Thyroid gland (tissue), 4 donors: Measurements from ENCODE around the gene PAXX. TPM values are rescaled to one million over a fixed set of nuclear protein-coding genes. Genes with fewer than 3 reads are reported as not detected.
"Not testable (repeated sequence)": the region's sequence is repeated elsewhere in the genome, so short reads cannot be mapped to it uniquely, and the experiment has no call there.

ENCODE experiments used
- DNase-seq, 2 donors: peaks; one replicate each; pipeline ENCODE4 v3.0.0-alpha.2; 2019
- H3K27ac ChIP-seq, 3 donors: fragments of 200-600 bp; sonication (generic); 1 replicate in 2 of 3; 2 replicates in 1 of 3; pipeline ENCODE4 v1.5.1; 2016 to 2019; ENCODE audit warnings: mild to moderate bottlenecking in 1 of 3, moderate library complexity in 1 of 3
- H3K27me3 ChIP-seq: fragments of 200-600 bp; sonication (generic); one replicate; pipeline ENCODE4 v1.5.1; 2019
- H3K36me3 ChIP-seq, 2 donors: fragments of 200-600 bp; sonication (generic); one replicate each; pipeline ENCODE4 v1.5.1; 2016 to 2019
- H3K4me1 ChIP-seq, 2 donors: fragments of 200-600 bp; sonication (generic); one replicate each; pipeline ENCODE4 v1.5.1; 2017 to 2019
- H3K4me3 ChIP-seq, 3 donors: fragments of 200-600 bp; sonication (generic); replicated peaks in 1 of 3; 1 replicate in 2 of 3; 2 replicates in 1 of 3; pipeline ENCODE4 v1.5.1; 2016; ENCODE audit warnings: mild to moderate bottlenecking in 1 of 3
- H3K9me3 ChIP-seq: fragments of 200-600 bp; sonication (generic); one replicate; pipeline ENCODE4 v1.5.1; 2017
- CTCF ChIP-seq, 6 experiments: fragments of 200-600 bp in 3 of 6; fragments of 450-650 bp in 3 of 6; sonication (generic) in 3 of 6; IDR thresholded peaks; one replicate each; pipeline ENCODE4 v1.5.1; 2016 to 2019; ENCODE audit warnings: antibody characterized with exemption in 6 of 6, mild to moderate bottlenecking in 2 of 6, inconsistent platforms in 1 of 6, moderate library complexity in 1 of 6
- POLR2A ChIP-seq, 2 donors: fragments of 450-650 bp; IDR thresholded peaks; one replicate each; pipeline ENCODE4 v1.6.1; 2017; ENCODE audit warnings: antibody characterized with exemption in 2 of 2, mild to moderate bottlenecking in 2 of 2, moderate library complexity in 1 of 2
- WGBS, 2 donors: methylation state at CpG; one replicate each; pipeline ENCODE4 v1.1.5; 2017; 5-methylcytosine and 5-hydroxymethylcytosine counted together
- intact Hi-C: fragments of 100-400 bp; cut with DNase I; formaldehyde crosslinking; loops from one replicate; pipeline ENCODE4 v1.15.1; 2023
- total RNA-seq, 4 donors: library from RNA; depleted of rRNA; stranded (reverse); fragments of >200 nt; gene quantifications; one replicate each; pipeline ENCODE4 v1.2.3, GENCODE V29; 2016

PAXX gene
- total RNA-seq, 4 donors from 2014 or later, result 29.8 to 109 (median 50.7) TPM

- Histone ChIP-seq H3K27ac (no peak within 1 kb of the TSS), H3K36me3 (no peaks in the 10 kb centered on the region), H3K9me3 (no peaks in the 10 kb centered on the region), H3K27me3 (no peaks in the 10 kb centered on the region), H3K4me1 (peaks cover 26 to 43% of the 10 kb centered on the region in 2 donors), H3K4me3 (no peak within 1 kb of the TSS)
- intact Hi-C loops, result loop anchor here (2.0 to 10.0 kb wide), 3 partner anchors 83 to 245 kb away; partner anchors contain the start of genes AJM1 and PHPT1
- no peak for DNase-seq
- TF ChIP-seq POLR2A (IDR thresholded peaks at IDR 0.05) (no peak), CTCF (IDR thresholded peaks at IDR 0.05) (no peak)
- WGBS, 2 donors, result 67 to 72% methylated on average over 14 to 15 of the region's 16 CpGs
These were observed 39.9 kb downstream of the PAXX start, which contains the start of gene FUT7 for GRCh38 chr9:137031904-137032640. FUT7 (minus strand) TSS chr9:137032088; CDS start chr9:137031991, 97 bp downstream.

GRCh38 chr9:137032858-137033257 is 40.6 kb downstream of the PAXX start:
- 88 to 96% methylated on average over 4 to 9 of the region's 10 CpGs for WGBS, 2 donors

GRCh38 chr9:137033481-137033880 is 41.3 kb downstream of the PAXX start:
- not testable (repeated sequence) for H3K27me3 ChIP-seq, DNase-seq, H3K9me3 ChIP-seq, H3K36me3 ChIP-seq, H3K4me3 ChIP-seq, H3K27ac ChIP-seq
- WGBS, 2 donors, result 95 to 96% methylated on average over 5 of the region's 5 CpGs
- intact Hi-C loops, result loop anchor here (5.0 to 10.0 kb wide), 2 partner anchors 189 to 246 kb away; partner anchors contain the start of genes AJM1 and PHPT1
- peaks cover 21 to 36% of the 10 kb centered on the region in 2 donors for H3K4me1 ChIP-seq

More at GRCh38 chr9:137032858-137033257, 40.6 kb downstream of the PAXX start:
- Histone ChIP-seq H3K4me1 (peaks cover 21 to 37% of the 10 kb centered on the region in 2 donors), H3K27ac (no peak overlapping the region), H3K27me3 (no peaks in the 10 kb centered on the region), H3K4me3 (no peak overlapping the region), H3K9me3 (no peaks in the 10 kb centered on the region), H3K36me3 (no peaks in the 10 kb centered on the region)
- no peak for DNase-seq
- intact Hi-C loops, result loop anchor here (5.0 to 10.0 kb wide), 2 partner anchors 188 to 246 kb away; partner anchors contain the start of genes AJM1 and PHPT1
- TF ChIP-seq CTCF (IDR thresholded peaks at IDR 0.05), result no peak
- TF ChIP-seq POLR2A (IDR thresholded peaks at IDR 0.05), result no peak

- Histone ChIP-seq H3K27ac (peak overlapping the region in 1 of 3 donors; percentile 49), H3K9me3 (no peaks in the 10 kb centered on the region), H3K4me1 (peaks cover 17 to 29% of the 10 kb centered on the region in 2 donors), H3K4me3 (no peak overlapping the region), H3K27me3 (no peaks in the 10 kb centered on the region), H3K36me3 (peaks cover 0 to under 1% of the 10 kb centered on the region in 2 donors)
- TF ChIP-seq CTCF (IDR thresholded peaks at IDR 0.05), result no peak
- no peak for TF ChIP-seq POLR2A (IDR thresholded peaks at IDR 0.05)
- no peak for DNase-seq
- 46 to 48% methylated on average over 9 to 12 of the region's 15 CpGs for WGBS, 2 donors
- intact Hi-C loops, result loop anchor here (5.0 to 10.0 kb wide), 2 partner anchors 189 to 247 kb away; partner anchors contain the start of genes AJM1 and PHPT1
These were observed 42.0 kb downstream of the PAXX start for GRCh38 chr9:137034039-137034708.

GRCh38 chr9:137034709-137035506 is 42.7 kb downstream of the PAXX start:
- Histone ChIP-seq H3K4me1 (peaks cover 10 to 23% of the 10 kb centered on the region in 2 donors), H3K9me3 (no peaks in the 10 kb centered on the region), H3K27ac (peak overlapping the region in 1 of 3 donors; percentile 49), H3K27me3 (no peaks in the 10 kb centered on the region), H3K4me3 (no peak overlapping the region), H3K36me3 (peaks cover 0 to 8% of the 10 kb centered on the region in 2 donors)
- WGBS, 2 donors, result 1 to 11% methylated on average over 7 to 18 of the region's 24 CpGs
- intact Hi-C loops, result loop anchor here (5.0 to 10.0 kb wide), 2 partner anchors 190 to 248 kb away; partner anchors contain the start of genes AJM1 and PHPT1
- DNase-seq, result peak; percentile 82 to 84
- TF ChIP-seq POLR2A (IDR thresholded peaks at IDR 0.05) (no peak), CTCF (IDR thresholded peaks at IDR 0.05) (peak; percentile 79 to 94 (median 89))
